Measurements from ENCODE around the gene ARHGEF12. TPM values are rescaled to one million over a fixed set of nuclear protein-coding genes. Genes with fewer than 3 reads are reported as not detected.
A peak's percentile ranks its signal among the peaks of the same experiment; 100 is the strongest.

ARHGEF12 gene
- total RNA-seq, 1 experiment from 2014 or later = 41.0 TPM

DNA sequence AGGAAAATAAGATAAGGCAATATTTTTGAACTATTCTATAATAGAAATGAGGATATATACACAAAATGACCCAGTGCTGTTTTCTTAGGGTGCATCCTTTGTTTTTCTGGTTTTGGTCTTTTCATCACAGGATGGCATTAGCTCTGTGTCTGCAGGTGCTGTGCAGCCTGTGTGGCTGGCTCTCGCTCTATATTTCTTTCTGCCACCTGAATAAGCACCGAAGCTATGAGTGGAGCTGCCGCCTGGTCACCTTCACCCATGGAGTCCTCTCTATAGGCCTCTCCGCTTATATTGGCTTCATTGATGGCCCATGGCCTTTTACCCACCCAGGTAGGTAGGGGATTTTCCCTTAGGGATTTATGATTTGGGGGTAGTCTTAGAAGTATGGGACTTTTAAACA, 8.9 kb upstream of the ARHGEF12 start:
- Histone ChIP-seq H2AFZ (ENCODE audit: low read length) (no peak overlapping the region), H3K9ac (ENCODE audit: low read length) (no peak overlapping the region), H3K4me1 (ENCODE audit: insufficient read depth, low read length) (peaks cover 42% of the 10 kb centered on the region), H3K27ac (ENCODE audit: low read length) (no peak overlapping the region), H3K4me2 (ENCODE audit: low read length) (peak overlapping the region; percentile 87), H3K79me2 (ENCODE audit: low read length) (peaks cover 11% of the 10 kb centered on the region), H3K9me3 (ENCODE audit: low read length) (no peaks in the 10 kb centered on the region), H3K9me2 (replicated peaks; ENCODE audit: low read length) (no peaks in the 10 kb centered on the region), H3K36me3 (ENCODE audit: low read depth, low read length) (peaks cover 4% of the 10 kb centered on the region; the same call in 1 of the 2 replicates), H3K4me3 (ENCODE audit: low read length) (no peak overlapping the region), H4K20me1 (ENCODE audit: low read length) (no peaks in the 10 kb centered on the region), H3F3A (ENCODE audit: low read length, unreplicated experiment) (peaks cover 5% of the 10 kb centered on the region), H3K27me3 (ENCODE audit: low read length) (no peaks in the 10 kb centered on the region)
- ChIA-PET POLR2A (ENCODE audit: unreplicated experiment) (no interaction called here), CTCF (no interaction called here)
- intact Hi-C loops (cut with micrococcal nuclease) = no loop called here
- no peak for ATAC-seq
- TF ChIP-seq EZH2phosphoT487 (IDR thresholded peaks at IDR 0.05; ENCODE audit: borderline replicate concordance, low read length) (no peak), EZH2 (IDR thresholded peaks at IDR 0.05; ENCODE audit: low read length, unreplicated experiment) (no peak)
- TF ChIP-seq, protein P1, sequence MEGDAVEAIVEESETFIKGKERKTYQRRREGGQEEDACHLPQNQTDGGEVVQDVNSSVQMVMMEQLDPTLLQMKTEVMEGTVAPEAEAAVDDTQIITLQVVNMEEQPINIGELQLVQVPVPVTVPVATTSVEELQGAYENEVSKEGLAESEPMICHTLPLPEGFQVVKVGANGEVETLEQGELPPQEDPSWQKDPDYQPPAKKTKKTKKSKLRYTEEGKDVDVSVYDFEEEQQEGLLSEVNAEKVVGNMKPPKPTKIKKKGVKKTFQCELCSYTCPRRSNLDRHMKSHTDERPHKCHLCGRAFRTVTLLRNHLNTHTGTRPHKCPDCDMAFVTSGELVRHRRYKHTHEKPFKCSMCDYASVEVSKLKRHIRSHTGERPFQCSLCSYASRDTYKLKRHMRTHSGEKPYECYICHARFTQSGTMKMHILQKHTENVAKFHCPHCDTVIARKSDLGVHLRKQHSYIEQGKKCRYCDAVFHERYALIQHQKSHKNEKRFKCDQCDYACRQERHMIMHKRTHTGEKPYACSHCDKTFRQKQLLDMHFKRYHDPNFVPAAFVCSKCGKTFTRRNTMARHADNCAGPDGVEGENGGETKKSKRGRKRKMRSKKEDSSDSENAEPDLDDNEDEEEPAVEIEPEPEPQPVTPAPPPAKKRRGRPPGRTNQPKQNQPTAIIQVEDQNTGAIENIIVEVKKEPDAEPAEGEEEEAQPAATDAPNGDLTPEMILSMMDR (conservative IDR thresholded peaks at IDR 0.05; ENCODE audit: low read depth, low read length) = no peak
- no peak for DNase-seq
- BruUV-seq (replicated peaks) = no TSS peak

DNA sequence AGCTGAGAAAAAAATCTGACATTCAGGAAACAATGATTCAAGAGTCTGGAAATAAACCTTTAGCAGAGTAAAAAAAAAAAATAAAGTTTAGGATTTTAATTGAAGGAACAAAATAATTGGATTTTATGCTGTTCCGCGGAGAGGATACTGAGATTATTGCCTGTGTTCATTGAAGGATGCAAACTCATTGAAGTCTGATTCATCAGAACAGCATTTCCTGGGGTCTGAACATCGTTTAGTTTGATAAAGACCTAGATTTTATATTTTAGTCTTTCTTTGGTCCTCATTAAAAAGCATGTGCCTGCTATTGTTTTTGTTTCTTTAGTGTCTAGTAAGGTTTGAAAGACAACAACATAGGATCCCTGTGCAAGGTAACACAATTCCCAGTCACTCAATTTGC, 6.7 kb upstream of the ARHGEF12 start:
- no peaks in the 10 kb centered on the region for H4K20me1 ChIP-seq (ENCODE audit: low read length)
- ChIA-PET CTCF (no interaction called here), POLR2A (ENCODE audit: unreplicated experiment) (no interaction called here)
- H3K9me3 ChIP-seq (ENCODE audit: low read length) = no peaks in the 10 kb centered on the region
- no peak for DNase-seq
- no peak overlapping the region for H2AFZ ChIP-seq (ENCODE audit: low read length)
- H3K9ac ChIP-seq (ENCODE audit: low read length) = no peak overlapping the region
- peaks cover 4% of the 10 kb centered on the region; the same call in 1 of the 2 replicates for H3K36me3 ChIP-seq (ENCODE audit: low read depth, low read length)
- H3K27me3 ChIP-seq (ENCODE audit: low read length) = no peaks in the 10 kb centered on the region
- H3F3A ChIP-seq (ENCODE audit: low read length, unreplicated experiment) = peaks cover 5% of the 10 kb centered on the region
- no peak for TF ChIP-seq EZH2 (IDR thresholded peaks at IDR 0.05; ENCODE audit: low read length, unreplicated experiment)
- TF ChIP-seq, protein P1 (conservative IDR thresholded peaks at IDR 0.05; ENCODE audit: low read depth, low read length) = no peak
- no peak for TF ChIP-seq EZH2phosphoT487 (IDR thresholded peaks at IDR 0.05; ENCODE audit: borderline replicate concordance, low read length)
- no peak for ATAC-seq
- no TSS peak for BruUV-seq (replicated peaks)
- H3K27ac ChIP-seq (ENCODE audit: low read length) = no peak overlapping the region
- H3K79me2 ChIP-seq (ENCODE audit: low read length) = peaks cover 11% of the 10 kb centered on the region
- no peak overlapping the region for H3K4me3 ChIP-seq (ENCODE audit: low read length)
- intact Hi-C loops (cut with micrococcal nuclease) = no loop called here
- H3K4me1 ChIP-seq (ENCODE audit: insufficient read depth, low read length) = peaks cover 52% of the 10 kb centered on the region
- H3K4me2 ChIP-seq (ENCODE audit: low read length) = no peak overlapping the region
- no peaks in the 10 kb centered on the region for H3K9me2 ChIP-seq (replicated peaks; ENCODE audit: low read length)

DNA sequence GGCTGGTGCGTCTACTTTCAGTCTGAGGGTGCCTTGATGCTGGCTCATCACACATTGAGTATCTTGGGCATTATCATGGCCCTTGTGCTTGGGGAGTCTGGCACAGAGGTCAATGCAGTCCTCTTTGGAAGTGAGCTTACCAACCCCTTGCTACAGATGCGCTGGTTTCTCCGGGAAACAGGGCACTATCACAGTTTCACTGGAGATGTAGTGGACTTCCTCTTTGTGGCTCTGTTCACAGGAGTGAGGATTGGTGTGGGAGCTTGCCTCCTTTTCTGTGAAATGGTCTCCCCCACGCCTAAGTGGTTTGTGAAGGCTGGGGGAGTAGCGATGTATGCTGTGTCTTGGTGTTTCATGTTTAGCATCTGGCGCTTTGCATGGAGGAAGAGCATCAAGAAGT, 6.2 kb upstream of the ARHGEF12 start:
- CTCF ChIA-PET = no interaction called here
- no peak for ATAC-seq
- POLR2A ChIA-PET (ENCODE audit: unreplicated experiment) = no interaction called here
- H4K20me1 ChIP-seq (ENCODE audit: low read length) = no peaks in the 10 kb centered on the region
- H3K36me3 ChIP-seq (ENCODE audit: low read depth, low read length) = peaks cover 4% of the 10 kb centered on the region; the same call in 1 of the 2 replicates
- peaks cover 11% of the 10 kb centered on the region for H3K79me2 ChIP-seq (ENCODE audit: low read length)
- H2AFZ ChIP-seq (ENCODE audit: low read length) = no peak overlapping the region
- no peaks in the 10 kb centered on the region for H3K27me3 ChIP-seq (ENCODE audit: low read length)
- no peaks in the 10 kb centered on the region for H3K9me3 ChIP-seq (ENCODE audit: low read length)
- intact Hi-C loops (cut with micrococcal nuclease) = loop anchor here (2.0 kb wide), 1 partner anchor 23 kb away; no protein-coding TSS in a partner anchor
- TF ChIP-seq EZH2 (IDR thresholded peaks at IDR 0.05; ENCODE audit: low read length, unreplicated experiment) (no peak), EZH2phosphoT487 (IDR thresholded peaks at IDR 0.05; ENCODE audit: borderline replicate concordance, low read length) (no peak)
- TF ChIP-seq, protein P1 (conservative IDR thresholded peaks at IDR 0.05; ENCODE audit: low read depth, low read length) = no peak
- H3K4me2 ChIP-seq (ENCODE audit: low read length) = no peak overlapping the region
- H3F3A ChIP-seq (ENCODE audit: low read length, unreplicated experiment) = peaks cover 7% of the 10 kb centered on the region
- H3K9me2 ChIP-seq (replicated peaks; ENCODE audit: low read length) = no peaks in the 10 kb centered on the region
- H3K4me1 ChIP-seq (ENCODE audit: insufficient read depth, low read length) = peaks cover 53% of the 10 kb centered on the region
- no peak overlapping the region for H3K9ac ChIP-seq (ENCODE audit: low read length)
- BruUV-seq (replicated peaks) = no TSS peak
- DNase-seq = no peak
- H3K4me3 ChIP-seq (ENCODE audit: low read length) = no peak overlapping the region
- H3K27ac ChIP-seq (ENCODE audit: low read length) = no peak overlapping the region
